GM21447 (cell line): ENCODE data around the gene FRMD3.

Source experiments
- ATAC-seq: cut with Tn5 transposase; IDR thresholded peaks from one replicate; pipeline ENCODE4 v1.9.1; 2021; ENCODE audit not compliant: unreplicated experiment

Gene FRMD3

GRCh38 chr9:83197591-83197990, 340.6 kb downstream of the FRMD3 start:
- no peak for ATAC-seq

GRCh38 chr9:83196946-83197345, 341.3 kb downstream of the FRMD3 start:
- ATAC-seq = no peak
